Naive thymus-derived CD4-positive, alpha-beta T cell (primary cell): ENCODE results near the gene KCNIP4. TPM values are rescaled to one million over a fixed set of nuclear protein-coding genes. Genes with fewer than 3 reads are reported as not detected.
A peak's percentile ranks its signal among the peaks of the same experiment; 100 is the strongest.

Source experiments
- ATAC-seq: fragments of 150-1000 bp; cut with Tn5 transposase; 2 replicates; pipeline ENCODE4 v1.10.0; 2021; ENCODE audit warnings: mild to moderate bottlenecking, moderate library complexity
- CTCF ChIA-PET: fragments of 350-600 bp; sonication (Branson Sonifier 250); formaldehyde crosslinking; loops from one replicate; lab custom pipeline; 2021; ENCODE audit warnings: antibody characterized with exemption; lab: Charles Lee
- POLR2A ChIA-PET: fragments of 350-600 bp; sonication (Branson Sonifier 250); formaldehyde crosslinking; loops from one replicate; lab custom pipeline; 2021; ENCODE audit warnings: antibody characterized with exemption, inconsistent platforms; lab: Charles Lee
- DNase-seq, 9 donors: peaks; one replicate each; pipeline versions ENCODE4 v3.0.0 to v3.0.0-alpha.2; 2020 to 2022; ENCODE audit warnings: mixed read lengths in 1 of 9
- H3K27ac ChIP-seq: one replicate; pipeline ENCODE4 v1.7.0; 2013; ENCODE audit warnings: mild to moderate bottlenecking, low read depth, low read length, moderate library complexity
- H3K27me3 ChIP-seq, 2 donors: one replicate each; pipeline ENCODE4 v1.7.0; 2013; ENCODE audit warnings: low read length in 2 of 2, mild to moderate bottlenecking in 2 of 2, moderate library complexity in 2 of 2; ENCODE audit not compliant: control insufficient read depth in 2 of 2, insufficient read depth in 2 of 2
- H3K36me3 ChIP-seq, 3 experiments: 1 replicate in 2 of 3; 2 replicates in 1 of 3; pipeline ENCODE4 v1.7.0; 2013; ENCODE audit warnings: low read length in 3 of 3, mild to moderate bottlenecking in 3 of 3, moderate library complexity in 1 of 3; ENCODE audit not compliant: insufficient read depth in 3 of 3, control insufficient read depth in 2 of 3
- H3K4me1 ChIP-seq, 2 donors: one replicate each; pipeline ENCODE4 v1.7.0; 2013; ENCODE audit warnings: low read length in 2 of 2, mild to moderate bottlenecking in 2 of 2, moderate library complexity in 1 of 2; ENCODE audit not compliant: control insufficient read depth in 2 of 2, insufficient read depth in 2 of 2
- H3K4me3 ChIP-seq: 2 replicates; pipeline ENCODE4 v1.7.0; 2013; ENCODE audit warnings: mild to moderate bottlenecking, low read length
- H3K9me3 ChIP-seq, 3 experiments: 1 replicate in 2 of 3; 2 replicates in 1 of 3; pipeline ENCODE4 v1.7.0; 2013; ENCODE audit warnings: low read length in 3 of 3; ENCODE audit not compliant: control insufficient read depth in 2 of 3
- H3K27ac Mint-ChIP-seq, 9 donors: one replicate each; pipeline ENCODE4 v1.8.0; 2020 to 2022; ENCODE audit warnings: mixed read lengths in 9 of 9, mild to moderate bottlenecking in 8 of 9, moderate library complexity in 5 of 9, inconsistent platforms in 2 of 9
- H3K27me3 Mint-ChIP-seq, 5 donors: one replicate each; pipeline ENCODE4 v1.8.0; 2021 to 2022; ENCODE audit warnings: mixed read lengths in 5 of 5, mild to moderate bottlenecking in 1 of 5
- H3K36me3 Mint-ChIP-seq, 5 donors: one replicate each; pipeline ENCODE4 v1.8.0; 2020 to 2022; ENCODE audit warnings: mixed read lengths in 5 of 5, mild to moderate bottlenecking in 3 of 5, inconsistent platforms in 1 of 5
- H3K4me1 Mint-ChIP-seq, 7 donors: one replicate each; pipeline ENCODE4 v1.8.0; 2020 to 2022; ENCODE audit warnings: mixed read lengths in 7 of 7, mild to moderate bottlenecking in 3 of 7, inconsistent platforms in 1 of 7
- H3K4me3 Mint-ChIP-seq, 10 donors: one replicate each; pipeline ENCODE4 v1.8.0; 2020 to 2022; ENCODE audit warnings: mild to moderate bottlenecking in 10 of 10, mixed read lengths in 10 of 10, moderate library complexity in 6 of 10, inconsistent platforms in 2 of 10
- H3K9me3 Mint-ChIP-seq, 11 donors: one replicate each; pipeline ENCODE4 v1.8.0; 2020 to 2022; ENCODE audit warnings: mixed read lengths in 11 of 11, mild to moderate bottlenecking in 4 of 11, inconsistent platforms in 1 of 11, moderate library complexity in 1 of 11
- intact Hi-C, 2 donors: fragments of 100-400 bp; cut with micrococcal nuclease; formaldehyde crosslinking; loops; one replicate each; pipeline ENCODE4 v1.15.1; 2023
- polyA plus RNA-seq, 2 donors: library from polyadenylated mRNA; unstranded; fragments of 300-500 nt; fragmentation: Illumina TruSeq; gene quantifications; one replicate each; pipeline ENCODE4 v1.2.3, GENCODE V29; 2021
- total RNA-seq, 6 experiments: library from RNA in 5 of 6; stranded (reverse) in 5 of 6; gene quantifications; 1 replicate in 5 of 6; 2 replicates in 1 of 6; pipeline ENCODE4 v1.2.3 and lab custom pipeline; 2021 to 2026

Gene KCNIP4
- total and polyA plus RNA-seq, 7 experiments from 2014 or later: 0.29 TPM; not detected in 6

DNA sequence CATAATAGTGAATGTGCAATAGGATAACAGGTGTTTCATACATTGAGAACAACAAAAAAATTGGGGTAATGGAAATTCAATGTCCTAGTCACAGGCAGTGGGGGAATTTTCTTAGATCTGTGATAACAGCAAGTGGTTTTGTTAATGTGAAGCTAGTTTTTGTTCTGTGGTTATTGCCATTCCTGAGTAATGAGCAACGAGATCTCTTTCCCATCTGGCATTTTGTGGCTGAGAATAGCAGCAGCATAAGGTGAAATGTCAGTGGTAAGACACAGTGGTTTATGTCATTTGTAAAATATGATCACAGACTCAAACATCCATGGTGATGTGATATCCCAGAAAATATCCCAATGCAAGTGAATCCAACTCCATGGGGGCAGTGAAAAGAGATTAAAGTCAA, 497.5 kb downstream of the KCNIP4 start:
- peaks cover 0 to 4% (median 0%) of the 10 kb centered on the region in 5 donors for H3K27me3 Mint-ChIP-seq
- no peaks in the 10 kb centered on the region for H3K4me1 Mint-ChIP-seq
- H3K36me3 Mint-ChIP-seq: no peaks in the 10 kb centered on the region
- Histone ChIP-seq H3K27me3 (no peaks in the 10 kb centered on the region), H3K4me3 (no peak overlapping the region), H3K4me1 (no peaks in the 10 kb centered on the region), H3K9me3 (no peaks in the 10 kb centered on the region), H3K27ac (no peak overlapping the region), H3K36me3 (no peaks in the 10 kb centered on the region)
- no peak for DNase-seq
- CTCF ChIA-PET: no interaction called here
- POLR2A ChIA-PET: no interaction called here
- H3K4me3 Mint-ChIP-seq: no peak overlapping the region
- no peak overlapping the region for H3K27ac Mint-ChIP-seq
- H3K9me3 Mint-ChIP-seq: peaks cover 0 to 10% (median 2%) of the 10 kb centered on the region in 11 donors
- intact Hi-C loops: no loop called here
- ATAC-seq: no peak

DNA sequence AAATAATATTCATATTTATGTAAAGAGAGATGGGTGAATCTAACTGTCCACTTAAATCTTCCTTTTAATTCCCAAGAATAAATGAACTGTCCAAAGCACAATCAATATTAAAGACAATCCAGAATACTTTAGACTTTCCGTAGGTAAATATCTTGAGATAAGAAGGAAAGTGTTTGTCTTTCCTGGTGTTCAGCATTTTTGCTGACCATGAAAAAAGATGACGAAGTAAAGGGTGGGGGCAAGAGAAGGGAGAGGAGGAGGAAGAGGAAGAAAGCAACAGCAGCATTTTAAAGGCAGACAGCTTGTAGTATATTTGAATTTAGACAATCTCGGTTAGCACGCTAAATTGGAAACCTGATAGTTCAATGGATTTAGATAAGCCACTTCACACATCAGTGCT, 498.2 kb downstream of the KCNIP4 start:
- ChIA-PET CTCF (no interaction called here), POLR2A (no interaction called here)
- Mint-ChIP-seq H3K4me1 (no peaks in the 10 kb centered on the region), H3K27me3 (peaks cover 0 to 4% (median 0%) of the 10 kb centered on the region in 5 donors), H3K9me3 (peaks cover 0 to 10% (median 2%) of the 10 kb centered on the region in 11 donors), H3K27ac (no peak overlapping the region), H3K4me3 (no peak overlapping the region), H3K36me3 (no peaks in the 10 kb centered on the region)
- no peaks in the 10 kb centered on the region for H3K9me3 ChIP-seq
- H3K4me3 ChIP-seq: no peak overlapping the region
- intact Hi-C loops: no loop called here
- no peaks in the 10 kb centered on the region for H3K27me3 ChIP-seq
- ATAC-seq: no peak
- no peak for DNase-seq
- H3K36me3 ChIP-seq: no peaks in the 10 kb centered on the region
- H3K4me1 ChIP-seq: no peaks in the 10 kb centered on the region
- H3K27ac ChIP-seq: no peak overlapping the region

DNA sequence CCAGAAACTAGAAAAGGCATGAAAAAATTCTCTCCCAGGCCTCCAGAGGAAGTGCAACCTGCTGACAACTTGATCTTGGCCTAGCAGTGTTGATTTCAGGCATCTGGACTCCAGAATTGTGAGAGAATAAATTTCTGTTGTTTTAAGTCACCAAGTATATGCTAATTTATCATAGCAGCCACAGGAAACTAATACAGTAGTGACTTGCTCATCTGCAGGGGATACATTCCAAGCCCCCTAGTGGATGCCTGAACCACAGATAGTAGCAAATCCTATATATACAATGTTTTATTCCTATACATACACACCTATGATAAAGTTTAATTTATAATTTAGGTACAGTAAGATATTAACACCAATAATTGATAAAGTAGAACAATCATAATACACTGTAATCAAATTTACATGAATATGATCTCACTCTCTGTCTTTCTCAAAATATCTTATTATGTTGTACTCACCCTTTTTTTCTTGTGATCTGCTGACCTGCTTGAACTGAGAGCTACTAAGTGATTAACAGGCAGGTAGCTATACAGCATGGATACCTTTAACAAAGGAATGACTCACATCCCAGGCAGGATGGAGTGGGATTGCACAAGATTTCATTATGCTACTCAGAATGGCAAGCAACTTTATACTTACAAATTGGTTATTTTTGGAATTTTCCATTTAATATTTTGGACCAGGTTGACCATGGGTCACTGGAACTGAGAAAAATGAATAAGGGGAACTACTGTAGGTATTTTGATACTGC, 501.1 kb downstream of the KCNIP4 start:
- H3K27me3 ChIP-seq: no peaks in the 10 kb centered on the region
- H3K4me1 ChIP-seq: no peaks in the 10 kb centered on the region
- Mint-ChIP-seq H3K27me3 (peaks cover 0 to 4% (median 0%) of the 10 kb centered on the region in 5 donors), H3K9me3 (peaks cover 0 to 18% (median 4%) of the 10 kb centered on the region in 11 donors), H3K36me3 (no peaks in the 10 kb centered on the region), H3K4me3 (no peak overlapping the region), H3K4me1 (no peaks in the 10 kb centered on the region), H3K27ac (peak overlapping the region in 1 of 9 donors; percentile 65)
- ATAC-seq (no peak), DNase-seq (no peak)
- no peaks in the 10 kb centered on the region for H3K36me3 ChIP-seq
- ChIA-PET POLR2A (no interaction called here), CTCF (no interaction called here)
- intact Hi-C loops: no loop called here
- no peak overlapping the region for H3K27ac ChIP-seq
- H3K4me3 ChIP-seq: no peak overlapping the region
- H3K9me3 ChIP-seq: no peaks in the 10 kb centered on the region

DNA sequence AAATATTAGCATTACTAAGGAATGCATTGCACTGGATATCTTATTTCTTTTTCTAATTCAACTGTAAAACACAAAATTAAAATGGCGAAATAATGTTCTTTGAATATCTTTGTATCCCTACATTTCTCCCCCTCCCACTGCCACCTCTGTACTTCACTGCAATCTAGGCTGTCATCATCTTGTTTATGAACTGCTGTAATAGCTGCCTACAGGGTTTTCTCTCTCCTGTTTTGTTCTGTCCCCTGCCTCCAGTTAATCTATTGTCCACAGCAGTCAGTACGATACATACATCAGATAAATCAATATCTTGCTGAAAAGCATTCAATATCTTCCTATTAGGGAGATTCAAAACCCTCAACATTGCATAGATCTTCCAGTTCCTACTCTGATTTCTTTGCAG, 528.4 kb downstream of the KCNIP4 start:
- DNase-seq (no peak), ATAC-seq (no peak)
- H3K4me1 ChIP-seq: no peaks in the 10 kb centered on the region
- H3K9me3 ChIP-seq: no peaks in the 10 kb centered on the region
- intact Hi-C loops: no loop called here
- no peak overlapping the region for H3K27ac Mint-ChIP-seq
- no peaks in the 10 kb centered on the region for H3K27me3 ChIP-seq
- ChIA-PET POLR2A (no interaction called here), CTCF (no interaction called here)
- peaks cover 0 to 4% (median 1%) of the 10 kb centered on the region in 11 donors for H3K9me3 Mint-ChIP-seq
- no peaks in the 10 kb centered on the region for H3K36me3 ChIP-seq
- H3K4me3 Mint-ChIP-seq: no peak overlapping the region
- no peaks in the 10 kb centered on the region for H3K4me1 Mint-ChIP-seq
- H3K4me3 ChIP-seq: no peak overlapping the region
- no peaks in the 10 kb centered on the region for H3K27me3 Mint-ChIP-seq
- no peak overlapping the region for H3K27ac ChIP-seq
- no peaks in the 10 kb centered on the region for H3K36me3 Mint-ChIP-seq

DNA sequence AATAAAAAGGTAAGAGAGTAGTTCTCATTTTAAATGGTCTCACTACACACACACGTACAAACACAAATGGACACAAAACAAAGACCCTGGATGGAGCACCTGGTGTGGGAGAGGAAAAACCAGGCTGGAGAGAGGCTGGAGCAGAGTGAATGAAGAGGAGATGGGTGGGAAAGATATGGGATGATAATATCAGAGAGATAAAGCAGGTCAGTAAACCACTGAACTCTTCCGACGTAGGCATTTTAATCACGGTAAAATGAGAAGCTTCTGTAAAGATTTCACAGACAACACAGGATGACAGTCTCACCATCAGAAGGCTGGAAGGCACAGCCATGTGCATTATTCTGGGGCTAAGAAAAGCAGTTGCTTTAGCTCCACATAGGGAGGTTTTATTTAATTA, 532.8 kb downstream of the KCNIP4 start:
- Histone ChIP-seq H3K4me3 (no peak overlapping the region), H3K9me3 (no peaks in the 10 kb centered on the region), H3K36me3 (no peaks in the 10 kb centered on the region), H3K4me1 (no peaks in the 10 kb centered on the region), H3K27ac (no peak overlapping the region), H3K27me3 (no peaks in the 10 kb centered on the region)
- no peak overlapping the region for H3K4me3 Mint-ChIP-seq
- no peaks in the 10 kb centered on the region for H3K36me3 Mint-ChIP-seq
- ChIA-PET CTCF (no interaction called here), POLR2A (no interaction called here)
- intact Hi-C loops: no loop called here
- no peak for DNase-seq
- no peak for ATAC-seq
- no peak overlapping the region for H3K27ac Mint-ChIP-seq
- H3K27me3 Mint-ChIP-seq: no peaks in the 10 kb centered on the region
- H3K4me1 Mint-ChIP-seq: no peaks in the 10 kb centered on the region
- H3K9me3 Mint-ChIP-seq: peaks cover 0 to 12% (median 2%) of the 10 kb centered on the region in 11 donors

DNA sequence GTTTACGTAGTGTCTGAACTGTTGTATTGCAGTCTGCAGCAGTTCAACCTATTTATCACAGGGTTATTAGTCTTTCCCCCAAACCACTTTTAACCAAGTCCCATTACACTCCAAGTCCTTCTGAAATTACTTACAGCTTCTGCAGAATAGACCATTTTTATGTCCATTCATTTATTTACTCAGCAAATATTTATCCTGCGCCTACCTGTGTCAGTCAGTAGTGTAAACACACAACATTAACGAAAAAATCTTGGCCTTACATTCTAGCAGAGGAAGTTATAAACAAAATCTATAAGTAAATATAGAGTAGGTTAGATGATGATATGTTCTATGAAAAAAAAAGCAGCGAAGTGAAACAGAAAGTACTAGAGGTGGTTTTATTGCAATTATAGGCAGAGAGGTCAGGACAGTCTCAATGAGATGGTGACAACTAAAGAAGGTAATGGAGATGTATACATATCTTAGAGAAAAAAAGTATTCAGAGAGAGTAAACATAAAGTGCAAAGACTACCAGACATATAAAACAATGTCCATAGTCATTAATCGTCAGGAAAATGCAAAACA, 534.7 kb downstream of the KCNIP4 start:
- ATAC-seq: no peak
- no peaks in the 10 kb centered on the region for H3K36me3 Mint-ChIP-seq
- H3K9me3 Mint-ChIP-seq: peaks cover 0 to 13% (median 3%) of the 10 kb centered on the region in 11 donors
- H3K27ac Mint-ChIP-seq: no peak overlapping the region
- Histone ChIP-seq H3K9me3 (no peaks in the 10 kb centered on the region), H3K27me3 (no peaks in the 10 kb centered on the region), H3K4me1 (no peaks in the 10 kb centered on the region), H3K36me3 (no peaks in the 10 kb centered on the region), H3K4me3 (no peak overlapping the region), H3K27ac (no peak overlapping the region)
- no peak overlapping the region for H3K4me3 Mint-ChIP-seq
- no peaks in the 10 kb centered on the region for H3K4me1 Mint-ChIP-seq
- no peak for DNase-seq
- intact Hi-C loops: no loop called here
- CTCF ChIA-PET: no interaction called here
- POLR2A ChIA-PET: no interaction called here
- peaks cover 0 to 4% (median 0%) of the 10 kb centered on the region in 5 donors for H3K27me3 Mint-ChIP-seq

DNA sequence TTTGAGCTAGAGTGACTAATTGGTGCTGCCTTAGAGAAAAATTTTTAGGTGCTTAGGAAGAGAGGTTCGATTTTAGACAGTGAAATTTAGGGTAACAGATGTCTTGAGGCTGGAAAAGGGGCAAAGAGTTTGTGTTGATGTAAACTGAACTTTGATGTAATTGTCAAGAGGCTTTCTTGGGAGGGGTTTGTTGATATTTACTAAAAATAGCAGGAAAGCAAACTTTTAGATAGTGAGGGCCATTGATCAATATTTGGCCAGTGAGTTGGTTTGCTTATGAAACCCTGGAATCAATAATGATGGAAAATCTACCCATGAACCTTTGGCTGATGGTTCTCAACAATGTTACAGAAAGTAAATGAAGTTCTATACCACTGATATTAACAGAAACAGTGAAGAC, 537.5 kb downstream of the KCNIP4 start:
- Mint-ChIP-seq H3K4me1 (no peaks in the 10 kb centered on the region), H3K4me3 (no peak overlapping the region), H3K27me3 (peaks cover 0 to 4% (median 0%) of the 10 kb centered on the region in 5 donors), H3K27ac (no peak overlapping the region), H3K9me3 (peaks cover 0 to 18% (median 3%) of the 10 kb centered on the region in 11 donors), H3K36me3 (no peaks in the 10 kb centered on the region)
- ATAC-seq (no peak), DNase-seq (no peak)
- Histone ChIP-seq H3K27ac (no peak overlapping the region), H3K36me3 (no peaks in the 10 kb centered on the region), H3K4me1 (no peaks in the 10 kb centered on the region), H3K27me3 (no peaks in the 10 kb centered on the region), H3K4me3 (no peak overlapping the region), H3K9me3 (no peaks in the 10 kb centered on the region)
- POLR2A ChIA-PET: no interaction called here
- intact Hi-C loops: no loop called here
- CTCF ChIA-PET: no interaction called here
